NCI-H1092 treated with DMSO at 0.1 percent for 48 hours (cell line): ENCODE data around the gene RUNX2.
"Not testable (repeated sequence)": the region's sequence is repeated elsewhere in the genome, so short reads cannot be mapped to it uniquely, and the experiment has no call there.

ENCODE experiments used
- DNase-seq: peaks from one replicate; lab custom pipeline; 2025; lab: John Stamatoyannopoulos, UW

RUNX2 gene

GRCh38 chr6:45647341-45648261, 319.5 kb downstream of the RUNX2 start:
- DNase-seq = no peak

GRCh38 chr6:45648262-45648620, 320.1 kb downstream of the RUNX2 start:
- no peak for DNase-seq

GRCh38 chr6:45650524-45651135, 322.5 kb downstream of the RUNX2 start:
- DNase-seq = no peak

- DNase-seq = no peak
These were observed 323.2 kb downstream of the RUNX2 start for GRCh38 chr6:45651301-45651700.

GRCh38 chr6:45652416-45652815, 324.3 kb downstream of the RUNX2 start:
- no peak for DNase-seq

- DNase-seq = no peak
These were observed 325.2 kb downstream of the RUNX2 start for GRCh38 chr6:45653117-45653883.

- no peak for DNase-seq
These were observed 326.5 kb downstream of the RUNX2 start for GRCh38 chr6:45654673-45655072.

GRCh38 chr6:45655745-45656476, 327.8 kb downstream of the RUNX2 start:
- DNase-seq = no peak

GRCh38 chr6:45657226-45657625, 329.1 kb downstream of the RUNX2 start:
- no peak for DNase-seq

- no peak for DNase-seq
These were observed 330.3 kb downstream of the RUNX2 start for GRCh38 chr6:45658400-45658799.

GRCh38 chr6:45658958-45659357, 330.8 kb downstream of the RUNX2 start:
- no peak for DNase-seq

- DNase-seq = no peak
These were observed 333.5 kb downstream of the RUNX2 start for GRCh38 chr6:45661661-45662060.

- DNase-seq = no peak
These were observed 335.4 kb downstream of the RUNX2 start for GRCh38 chr6:45663251-45664221.

- DNase-seq = no peak
These were observed 336.6 kb downstream of the RUNX2 start for GRCh38 chr6:45664707-45665106.

- no peak for DNase-seq
These were observed 337.7 kb downstream of the RUNX2 start for GRCh38 chr6:45665859-45666258.

GRCh38 chr6:45666846-45667245, 338.7 kb downstream of the RUNX2 start:
- no peak for DNase-seq

GRCh38 chr6:45667300-45667699, 339.2 kb downstream of the RUNX2 start:
- no peak for DNase-seq

GRCh38 chr6:45667766-45668165, 339.6 kb downstream of the RUNX2 start:
- no peak for DNase-seq

- DNase-seq = no peak
These were observed 340.6 kb downstream of the RUNX2 start for GRCh38 chr6:45668705-45669104.

- not testable (repeated sequence) for DNase-seq
These were observed 345.0 kb downstream of the RUNX2 start for GRCh38 chr6:45673167-45673566.

- not testable (repeated sequence) for DNase-seq
These were observed 347.0 kb downstream of the RUNX2 start for GRCh38 chr6:45675166-45675565.
